Stomach smooth muscle (tissue), 2 donors: Measurements from ENCODE around the gene COL20A1.

ENCODE experiments used
- H3K27ac ChIP-seq: one replicate; pipeline ENCODE4 v1.7.0; 2013; ENCODE audit warnings: mild to moderate bottlenecking, low read length, inconsistent platforms
- H3K27me3 ChIP-seq, 2 donors: one replicate each; pipeline ENCODE4 v1.7.0; 2013; ENCODE audit warnings: low read length in 2 of 2; ENCODE audit not compliant: insufficient read depth in 2 of 2, control insufficient read depth in 1 of 2
- H3K36me3 ChIP-seq, 2 donors: one replicate each; pipeline ENCODE4 v1.7.0; 2013; ENCODE audit warnings: low read length in 2 of 2; ENCODE audit not compliant: control insufficient read depth in 2 of 2, insufficient read depth in 2 of 2
- H3K4me1 ChIP-seq: one replicate; pipeline ENCODE4 v1.7.0; 2013; ENCODE audit warnings: low read length; ENCODE audit not compliant: control insufficient read depth, insufficient read depth
- H3K4me3 ChIP-seq, 2 donors: one replicate each; pipeline ENCODE4 v1.7.0; 2013; ENCODE audit warnings: low read length in 2 of 2
- H3K9ac ChIP-seq, 2 donors: one replicate each; pipeline ENCODE4 v1.7.0; 2013; ENCODE audit warnings: low read length in 2 of 2, mild to moderate bottlenecking in 1 of 2
- H3K9me3 ChIP-seq, 2 donors: one replicate each; pipeline ENCODE4 v1.7.0; 2013; ENCODE audit warnings: low read length in 2 of 2; ENCODE audit not compliant: control insufficient read depth in 2 of 2
- donor health status: healthy.
- donor health status: Pancreatic carcinoma.

Gene COL20A1

DNA sequence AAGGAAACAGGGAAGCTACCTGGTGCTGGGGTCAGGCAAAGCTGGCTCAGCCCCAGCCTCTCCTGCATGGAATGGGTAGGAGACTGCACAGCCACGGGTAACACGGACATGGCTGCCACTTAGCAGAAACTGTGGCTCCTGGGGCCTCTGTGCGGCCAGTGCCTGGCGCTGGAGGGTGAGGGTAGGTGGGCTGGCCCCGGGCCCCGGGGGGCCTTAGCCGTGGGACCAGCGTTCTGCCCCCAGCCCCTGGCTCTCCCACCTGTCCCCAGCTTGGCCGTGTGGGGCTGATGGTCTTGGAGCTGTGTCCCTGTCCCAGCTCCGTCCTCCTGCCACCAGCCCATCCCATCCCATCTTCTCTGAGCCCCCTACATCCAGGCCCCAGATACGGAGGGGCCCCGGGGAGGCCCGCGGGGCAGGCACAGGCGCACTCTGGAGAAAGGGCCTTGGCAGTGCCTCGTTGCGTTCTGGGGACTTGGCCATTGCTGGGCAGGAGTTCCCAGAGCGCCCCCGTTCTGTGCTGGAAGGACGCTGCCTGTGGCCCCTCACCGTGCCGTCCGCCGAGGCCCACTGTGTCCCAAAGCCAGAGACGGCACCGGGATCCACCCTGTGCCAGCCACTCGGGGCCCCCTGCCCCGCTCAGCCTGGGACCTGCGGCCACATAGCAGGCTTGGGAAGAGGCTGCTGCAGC is 56.0 kb downstream of the COL20A1 start:
- Histone ChIP-seq H3K9ac (no peak overlapping the region), H3K36me3 (no peaks in the 10 kb centered on the region), H3K4me1 (peaks cover 7% of the 10 kb centered on the region), H3K9me3 (no peaks in the 10 kb centered on the region), H3K27ac (no peak overlapping the region), H3K4me3 (no peak overlapping the region), H3K27me3 (peaks cover 4% of the 10 kb centered on the region in 2 donors)

DNA sequence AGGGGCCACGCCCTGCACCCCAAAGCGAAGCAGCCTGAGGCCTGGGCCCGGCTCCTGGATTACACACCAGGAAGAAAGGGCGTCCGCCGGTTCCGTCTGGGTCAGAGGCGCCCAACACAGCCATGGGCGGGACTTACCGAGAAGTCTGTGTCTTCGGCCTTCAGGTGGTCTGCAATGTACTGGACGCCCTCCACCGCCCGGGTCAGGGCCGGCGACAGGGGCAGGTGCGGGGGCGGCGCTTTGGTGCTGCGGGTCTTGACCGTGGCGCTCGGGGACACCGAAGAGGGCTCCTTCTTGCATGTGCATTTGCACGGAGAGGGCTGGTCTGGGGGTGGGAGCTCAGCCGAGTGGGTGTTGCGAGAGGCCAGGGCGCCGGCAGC is 56.5 kb downstream of the COL20A1 start:
- Histone ChIP-seq H3K4me3 (no peak overlapping the region), H3K9me3 (no peaks in the 10 kb centered on the region), H3K9ac (no peak overlapping the region), H3K27me3 (peaks cover 4% of the 10 kb centered on the region in 2 donors), H3K36me3 (no peaks in the 10 kb centered on the region), H3K27ac (no peak overlapping the region), H3K4me1 (peaks cover 7% of the 10 kb centered on the region)

DNA sequence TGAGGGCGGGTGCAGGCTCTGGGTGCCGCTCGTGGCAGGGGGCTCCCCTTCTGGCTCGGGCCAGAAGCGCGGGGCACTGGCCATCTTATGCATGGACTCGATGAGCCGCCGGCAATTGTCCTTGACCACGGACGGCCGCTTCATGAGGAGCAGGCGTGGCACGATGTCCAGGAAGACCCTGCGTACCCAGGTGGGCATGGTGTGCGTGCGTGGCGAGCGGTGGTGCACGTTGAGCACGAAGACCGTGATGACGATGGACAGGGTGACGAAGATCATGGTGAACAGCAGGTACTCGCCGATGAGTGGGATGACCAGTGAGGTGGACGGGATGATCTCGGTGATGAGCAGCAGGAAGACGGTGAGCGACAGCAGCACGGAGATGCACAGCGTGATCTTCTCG is 57.2 kb downstream of the COL20A1 start:
- Histone ChIP-seq H3K9me3 (no peaks in the 10 kb centered on the region), H3K4me3 (no peak overlapping the region), H3K27me3 (peaks cover 4 to 7% of the 10 kb centered on the region in 2 donors), H3K9ac (no peak overlapping the region), H3K36me3 (no peaks in the 10 kb centered on the region), H3K27ac (no peak overlapping the region), H3K4me1 (peaks cover 7% of the 10 kb centered on the region)

DNA sequence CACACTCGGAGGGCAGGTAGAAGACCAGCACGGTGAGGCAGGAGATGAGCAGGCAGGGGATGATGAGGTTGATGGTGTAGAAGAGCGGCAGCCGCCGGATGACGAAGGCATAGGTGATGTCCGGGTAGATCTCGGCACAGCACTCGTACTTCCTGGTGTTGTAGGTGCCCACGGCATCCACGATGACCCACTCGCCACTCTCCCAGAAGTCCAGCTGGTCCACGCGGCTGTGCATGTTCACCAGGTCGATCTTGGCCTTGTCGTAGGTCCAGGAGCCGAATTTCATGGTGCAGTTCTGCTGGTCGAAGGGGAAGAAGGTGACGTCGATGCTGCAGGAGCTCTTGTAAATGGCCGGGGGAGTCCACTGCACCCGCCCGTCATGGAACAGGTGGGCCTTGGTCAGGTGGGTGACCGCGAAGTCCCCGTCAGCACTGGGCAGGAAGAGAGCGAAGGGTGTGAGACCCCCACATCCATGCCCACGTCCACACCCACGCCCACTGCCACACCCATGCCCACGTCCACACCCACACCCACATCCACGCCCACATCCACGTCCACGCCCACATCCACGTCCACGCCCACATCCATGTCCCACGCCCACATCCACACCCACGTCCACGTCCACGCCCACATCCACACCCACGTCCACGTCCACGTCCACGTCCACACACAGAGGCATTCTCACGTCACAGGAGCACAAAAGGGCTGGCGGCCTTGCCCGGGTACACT is 57.8 kb downstream of the COL20A1 start:
- Histone ChIP-seq H3K27ac (no peak overlapping the region), H3K4me1 (peaks cover 3% of the 10 kb centered on the region), H3K9ac (no peak overlapping the region), H3K27me3 (peaks cover 4 to 7% of the 10 kb centered on the region in 2 donors), H3K4me3 (no peak overlapping the region), H3K9me3 (no peaks in the 10 kb centered on the region), H3K36me3 (no peaks in the 10 kb centered on the region)

DNA sequence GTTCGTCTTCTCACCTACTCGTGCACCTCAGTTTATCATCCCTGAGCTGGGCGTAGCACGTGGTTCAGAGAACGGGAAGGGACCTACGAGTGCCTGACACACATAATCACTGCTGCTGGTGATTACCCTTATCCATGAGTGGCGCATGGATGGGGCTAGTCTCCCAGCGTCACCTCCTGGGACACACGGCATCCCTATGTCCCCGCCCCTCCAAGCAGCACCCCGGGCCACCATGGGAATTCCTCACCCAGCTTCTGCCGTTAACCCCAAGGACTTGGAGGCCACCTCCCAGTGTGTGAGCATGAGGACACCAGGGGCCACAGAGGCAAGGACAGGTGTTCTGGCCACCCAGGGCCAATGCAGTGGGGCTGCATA is 58.3 kb downstream of the COL20A1 start:
- Histone ChIP-seq H3K4me3 (no peak overlapping the region), H3K36me3 (no peaks in the 10 kb centered on the region), H3K9ac (no peak overlapping the region), H3K27ac (no peak overlapping the region), H3K4me1 (no peaks in the 10 kb centered on the region), H3K9me3 (no peaks in the 10 kb centered on the region), H3K27me3 (peaks cover 5 to 6% of the 10 kb centered on the region in 2 donors)

DNA sequence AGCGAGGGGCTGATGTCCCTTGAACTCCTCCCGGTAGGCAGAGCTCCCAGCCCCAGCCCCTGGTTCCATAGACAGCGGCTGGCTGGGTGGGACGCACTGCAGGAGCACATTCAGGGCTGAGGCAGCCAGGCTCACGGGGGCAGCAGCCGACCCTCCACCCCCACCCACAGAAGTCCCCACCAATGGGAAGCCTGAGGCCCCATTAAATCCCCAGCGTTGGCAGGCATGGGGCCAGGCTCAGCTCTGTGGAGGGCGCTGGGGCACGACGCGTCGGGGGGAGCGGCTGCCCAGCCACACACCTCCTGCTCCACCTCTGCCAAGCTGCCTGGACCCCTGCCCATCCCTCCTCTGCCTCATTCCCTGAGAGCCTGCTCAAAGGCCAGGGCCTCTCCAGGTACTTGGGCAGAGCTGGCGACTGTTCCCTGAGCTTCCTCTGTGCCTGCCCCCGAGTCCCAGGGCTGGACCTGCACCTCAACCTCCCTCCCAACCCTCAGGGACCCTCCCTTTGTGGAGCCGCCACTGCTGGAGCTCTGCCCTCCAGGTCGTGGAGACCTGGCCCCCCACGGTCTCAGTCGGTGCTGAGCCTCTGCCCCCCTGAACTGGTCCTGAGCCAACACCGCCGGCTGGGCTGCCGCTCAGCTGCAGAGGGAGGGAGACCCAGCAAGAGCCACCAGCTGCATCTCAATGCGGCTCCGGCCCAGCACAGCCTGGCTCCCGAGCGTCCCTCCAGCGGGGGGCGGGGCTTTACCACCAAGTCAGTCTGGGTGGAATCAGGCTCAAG is 59.0 kb downstream of the COL20A1 start:
- Histone ChIP-seq H3K27ac (no peak overlapping the region), H3K36me3 (no peaks in the 10 kb centered on the region), H3K4me3 (no peak overlapping the region), H3K4me1 (no peaks in the 10 kb centered on the region), H3K9me3 (no peaks in the 10 kb centered on the region), H3K9ac (no peak overlapping the region), H3K27me3 (peaks cover 5 to 6% of the 10 kb centered on the region in 2 donors)

DNA sequence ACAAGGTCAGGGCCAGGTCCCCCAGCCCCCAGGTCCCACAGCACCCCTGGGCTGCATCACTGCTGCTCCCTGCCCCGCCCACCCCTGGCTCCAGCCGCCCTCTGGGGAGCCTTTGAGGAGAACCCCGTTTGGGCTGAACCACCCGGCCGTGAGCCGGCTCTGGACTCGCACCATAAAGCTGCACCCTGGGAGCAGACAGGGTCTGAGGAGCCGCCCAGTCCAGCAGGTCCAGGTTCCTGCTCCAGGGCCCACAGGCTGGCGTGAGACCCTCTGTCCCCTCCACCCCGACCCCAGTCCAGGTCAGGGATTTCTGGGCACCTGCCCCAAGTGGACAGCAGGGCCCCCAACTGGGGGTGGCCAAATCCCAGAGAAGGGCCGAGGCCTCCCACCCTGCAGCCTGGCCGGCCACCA is 59.8 kb downstream of the COL20A1 start:
- Histone ChIP-seq H3K36me3 (no peaks in the 10 kb centered on the region), H3K27ac (no peak overlapping the region), H3K4me1 (no peaks in the 10 kb centered on the region), H3K27me3 (peaks cover 6% of the 10 kb centered on the region in 2 donors), H3K9me3 (no peaks in the 10 kb centered on the region), H3K9ac (no peak overlapping the region), H3K4me3 (no peak overlapping the region)

DNA sequence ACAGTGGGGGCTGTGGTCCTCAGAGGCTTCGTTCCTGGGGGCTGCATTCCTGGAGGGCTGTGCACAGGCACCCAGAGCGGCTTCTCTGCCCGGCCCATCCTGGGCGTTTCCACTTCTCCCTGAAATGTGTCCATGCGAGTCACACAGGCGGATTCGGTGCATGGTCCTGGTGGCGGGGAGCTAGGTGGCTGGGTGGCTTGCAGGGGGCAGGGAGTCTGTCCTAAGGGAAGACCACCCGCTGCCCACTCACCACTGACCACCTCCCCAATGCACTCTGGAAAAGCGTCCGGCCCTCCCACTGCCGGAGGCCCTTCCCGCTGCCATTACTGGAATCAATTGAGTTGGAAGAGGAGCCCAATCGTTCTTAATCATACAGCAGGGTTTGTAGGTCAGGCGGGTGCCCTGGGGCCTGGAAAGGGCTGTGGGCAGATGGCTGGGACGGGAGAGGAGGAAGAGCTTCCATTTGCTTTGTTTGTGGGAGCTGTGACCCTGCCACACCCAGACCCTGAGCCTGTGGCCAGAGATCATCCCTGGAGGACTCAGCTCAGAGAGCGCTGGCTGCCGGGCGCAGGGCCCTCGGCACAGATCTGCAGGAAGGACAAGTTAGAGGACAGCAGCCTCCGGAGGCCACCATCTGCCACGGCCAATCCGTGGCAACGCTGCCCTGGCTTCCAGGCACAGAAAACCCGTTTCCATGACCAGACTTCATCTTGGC is 61.8 kb downstream of the COL20A1 start:
- H3K9me3 ChIP-seq: no peaks in the 10 kb centered on the region
- peaks cover 8 to 12% of the 10 kb centered on the region in 2 donors for H3K27me3 ChIP-seq
- H3K36me3 ChIP-seq: no peaks in the 10 kb centered on the region
- no peak overlapping the region for H3K27ac ChIP-seq
- H3K4me1 ChIP-seq: no peaks in the 10 kb centered on the region
- no peak overlapping the region for H3K4me3 ChIP-seq
- H3K9ac ChIP-seq: no peak overlapping the region

DNA sequence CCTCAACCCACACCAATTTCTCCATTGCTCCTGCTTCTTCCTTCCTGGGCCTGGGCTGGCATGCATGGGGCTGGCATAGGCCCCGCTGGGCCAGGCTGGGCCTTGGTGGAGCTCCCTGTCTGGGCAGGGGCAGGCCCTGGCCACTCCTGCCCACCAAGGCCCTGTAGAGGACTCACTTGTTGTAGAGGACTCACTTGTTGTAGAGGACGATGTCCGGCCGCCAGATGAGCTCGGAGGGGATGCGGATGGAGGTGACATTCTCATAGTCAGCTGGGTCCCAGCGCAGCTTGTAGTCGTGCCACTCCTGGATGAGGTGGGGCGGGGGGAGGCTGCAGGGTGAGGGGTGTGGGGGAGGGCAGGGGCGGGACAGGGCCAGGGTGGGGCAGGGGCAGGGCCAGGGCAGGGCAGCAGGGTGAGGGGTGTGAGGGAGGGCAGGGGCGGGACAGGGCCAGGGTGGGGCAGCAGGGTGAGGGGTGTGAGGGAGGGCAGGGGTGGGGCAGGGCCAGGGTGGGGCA is 62.9 kb downstream of the COL20A1 start:
- Histone ChIP-seq H3K9me3 (no peaks in the 10 kb centered on the region), H3K9ac (no peak overlapping the region), H3K4me1 (peaks cover 3% of the 10 kb centered on the region), H3K36me3 (no peaks in the 10 kb centered on the region), H3K27ac (no peak overlapping the region), H3K27me3 (peaks cover 13 to 22% of the 10 kb centered on the region in 2 donors), H3K4me3 (no peak overlapping the region)

DNA sequence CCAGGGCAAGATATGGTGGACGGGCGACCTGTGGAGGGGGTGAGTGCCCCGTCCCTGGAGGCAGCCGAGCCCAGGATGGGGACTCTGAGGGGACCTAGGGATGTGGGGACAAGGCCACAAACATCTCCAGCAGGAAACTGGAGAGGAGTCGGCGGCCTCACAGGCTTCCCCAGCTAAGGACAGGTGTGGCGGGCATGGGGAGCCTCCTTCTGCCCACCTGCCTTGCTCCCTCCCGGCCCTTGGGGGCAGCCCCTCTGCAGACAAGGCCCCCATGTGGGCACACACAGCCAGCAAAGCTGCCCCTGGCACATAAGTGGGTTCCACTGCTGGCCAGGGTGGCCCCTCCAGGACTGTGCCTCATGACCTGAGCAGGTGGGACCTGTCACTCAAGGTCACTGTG is 63.5 kb downstream of the COL20A1 start:
- peaks cover 13 to 27% of the 10 kb centered on the region in 2 donors for H3K27me3 ChIP-seq
- no peaks in the 10 kb centered on the region for H3K36me3 ChIP-seq
- no peak overlapping the region for H3K4me3 ChIP-seq
- no peak overlapping the region for H3K9ac ChIP-seq
- H3K27ac ChIP-seq: no peak overlapping the region
- peaks cover 5% of the 10 kb centered on the region for H3K4me1 ChIP-seq
- H3K9me3 ChIP-seq: no peaks in the 10 kb centered on the region
